Mammary epithelial cell (primary cell): ENCODE measurements around the gene UGT1A1.

Experiments used
- EZH2 ChIP-seq: IDR thresholded peaks from 2 replicates; pipeline ENCODE4 v1.6.1; 2012; ENCODE audit warnings: low read length, inconsistent platforms, borderline replicate concordance
- TF ChIP-seq, protein P1 (sequence below), 2 donors: IDR thresholded peaks in 1 of 2; conservative IDR thresholded peaks in 1 of 2; 2 replicates each; pipeline ENCODE4 v1.5.1; 2011 to 2012; ENCODE audit warnings: inconsistent platforms in 2 of 2, low read length in 2 of 2, mild to moderate bottlenecking in 2 of 2, control low read depth in 1 of 2, low read depth in 1 of 2; ENCODE audit not compliant: insufficient read depth in 1 of 2; ENCODE audit errors: extremely low read depth in 1 of 2

- no peak for TF ChIP-seq EZH2
- TF ChIP-seq, protein P1, sequence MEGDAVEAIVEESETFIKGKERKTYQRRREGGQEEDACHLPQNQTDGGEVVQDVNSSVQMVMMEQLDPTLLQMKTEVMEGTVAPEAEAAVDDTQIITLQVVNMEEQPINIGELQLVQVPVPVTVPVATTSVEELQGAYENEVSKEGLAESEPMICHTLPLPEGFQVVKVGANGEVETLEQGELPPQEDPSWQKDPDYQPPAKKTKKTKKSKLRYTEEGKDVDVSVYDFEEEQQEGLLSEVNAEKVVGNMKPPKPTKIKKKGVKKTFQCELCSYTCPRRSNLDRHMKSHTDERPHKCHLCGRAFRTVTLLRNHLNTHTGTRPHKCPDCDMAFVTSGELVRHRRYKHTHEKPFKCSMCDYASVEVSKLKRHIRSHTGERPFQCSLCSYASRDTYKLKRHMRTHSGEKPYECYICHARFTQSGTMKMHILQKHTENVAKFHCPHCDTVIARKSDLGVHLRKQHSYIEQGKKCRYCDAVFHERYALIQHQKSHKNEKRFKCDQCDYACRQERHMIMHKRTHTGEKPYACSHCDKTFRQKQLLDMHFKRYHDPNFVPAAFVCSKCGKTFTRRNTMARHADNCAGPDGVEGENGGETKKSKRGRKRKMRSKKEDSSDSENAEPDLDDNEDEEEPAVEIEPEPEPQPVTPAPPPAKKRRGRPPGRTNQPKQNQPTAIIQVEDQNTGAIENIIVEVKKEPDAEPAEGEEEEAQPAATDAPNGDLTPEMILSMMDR (conservative IDR thresholded peaks at IDR 0.05 in 1 of 2, IDR thresholded peaks at IDR 0.05 in 1 of 2; ENCODE audit: extremely low read depth in 1 of 2, insufficient read depth in 1 of 2, low read depth in 1 of 2, low read length in 2 of 2), result no peak
Observed at GRCh38 chr2:233813236-233814055, 53.4 kb downstream of the UGT1A1 start.
